Prostate gland (tissue), 2 donors: ENCODE measurements around the gene CAMKMT. TPM values are rescaled to one million over a fixed set of nuclear protein-coding genes. Genes with fewer than 3 reads are reported as not detected.
A peak's percentile ranks its signal among the peaks of the same experiment; 100 is the strongest.

Source experiments
- DNase-seq: peaks from one replicate; pipeline ENCODE4 v3.0.0-alpha.2; 2019; ENCODE audit warnings: low spot score
- H3K27ac ChIP-seq, 2 donors: fragments of 200-600 bp; sonication (generic); 2 replicates each; pipeline ENCODE4 v1.5.1; 2017 to 2019
- H3K27me3 ChIP-seq: fragments of 200-600 bp; sonication (generic); replicated peaks from 2 replicates; pipeline ENCODE4 v1.5.1; 2019; ENCODE audit not compliant: insufficient read depth
- H3K36me3 ChIP-seq, 2 donors: fragments of 200-600 bp; sonication (generic); 1 replicate in 1 of 2; 2 replicates in 1 of 2; pipeline versions ENCODE4 v1.5.1 to v1.8.1; 2017 to 2019
- H3K4me1 ChIP-seq: fragments of 200-600 bp; sonication (generic); replicated peaks from 2 replicates; pipeline ENCODE4 v1.5.1; 2019
- H3K4me3 ChIP-seq, 2 donors: fragments of 200-600 bp; sonication (generic); 2 replicates each; pipeline ENCODE4 v1.5.1; 2017 to 2019
- H3K9me3 ChIP-seq: fragments of 200-600 bp; sonication (generic); 2 replicates; pipeline ENCODE4 v1.5.1; 2017
- POLR2A ChIP-seq: fragments of 450-650 bp; IDR thresholded peaks from one replicate; pipeline ENCODE4 v1.6.1; 2016; ENCODE audit warnings: antibody characterized with exemption, mild to moderate bottlenecking
- POLR2AphosphoS5 ChIP-seq: sonication (generic); formaldehyde crosslinking; IDR thresholded peaks from one replicate; pipeline ENCODE4 v1.6.1; 2017; ENCODE audit warnings: antibody characterized with exemption
- WGBS: methylation state at CpG from one replicate; pipeline ENCODE4 v1.1.5; 2018; 5-methylcytosine and 5-hydroxymethylcytosine counted together
- intact Hi-C: fragments of 100-400 bp; cut with DNase I; formaldehyde crosslinking; loops from one replicate; pipeline ENCODE4 v1.14.2; 2022
- total RNA-seq, 2 donors: library from RNA; depleted of rRNA; stranded (reverse); fragments of >200 nt; gene quantifications; one replicate each; pipeline ENCODE4 v1.1.0, GENCODE V29; 2016
- TF ChIP-seq, protein P1 (sequence below), 4 experiments: fragments of 200-600 bp in 2 of 4; fragments of 450-650 bp in 2 of 4; sonication (generic) in 2 of 4; IDR thresholded peaks; 1 replicate in 3 of 4; 2 replicates in 1 of 4; pipeline ENCODE4 v1.5.1; 2016 to 2019; ENCODE audit warnings: antibody characterized with exemption in 4 of 4, mild to moderate bottlenecking in 2 of 4, moderate library complexity in 2 of 4

Gene CAMKMT
- 1 to 10 TPM; 5.4 to 7.6 TPM for total RNA-seq

DNA sequence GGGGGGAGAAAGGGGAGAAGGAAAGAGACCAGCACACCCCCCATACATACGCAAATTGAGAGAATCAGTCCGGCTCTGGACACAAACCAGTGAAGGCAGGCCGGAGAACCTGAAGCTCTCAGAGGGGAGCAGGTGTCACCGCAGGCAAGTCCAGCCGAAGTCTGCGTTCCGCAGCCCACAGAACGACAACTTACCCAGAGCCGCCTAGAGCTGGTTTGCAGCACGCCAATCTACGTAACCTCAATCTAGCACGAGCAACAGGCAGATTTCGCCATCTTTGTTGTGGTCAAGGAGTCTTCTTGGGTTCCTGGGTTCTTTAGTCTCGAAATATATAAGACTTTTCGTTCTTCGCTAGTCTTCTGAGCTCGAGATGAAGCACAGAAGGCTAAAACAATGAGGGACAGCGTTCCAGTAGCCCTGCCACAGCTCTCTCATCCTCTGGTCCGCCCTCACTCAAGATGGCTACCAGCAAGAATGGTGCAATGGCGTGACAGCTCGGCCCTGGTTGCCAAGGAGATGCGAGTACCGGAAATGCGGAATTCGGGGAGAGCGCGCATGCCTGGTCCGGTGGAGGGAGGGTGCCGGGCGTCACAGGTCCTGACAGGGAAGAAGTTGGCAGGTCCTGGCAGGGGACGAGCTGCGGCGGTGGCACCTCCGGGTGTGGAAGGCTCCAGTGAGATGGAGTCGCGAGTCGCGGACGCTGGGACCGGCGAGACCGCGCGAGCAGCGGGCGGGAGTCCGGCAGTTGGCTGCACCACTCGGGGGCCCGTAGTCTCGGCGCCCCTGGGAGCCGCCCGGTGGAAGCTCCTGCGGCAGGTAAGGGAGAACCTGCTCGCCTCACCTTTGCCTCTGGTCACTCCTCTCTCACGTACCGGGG lies at the start of gene CAMKMT, which contains the start of gene PREPL:
Gene CAMKMT (plus strand): TSS at position 618 of the 877 bp plus-strand sequence.
Gene PREPL (minus strand): TSS at position 165 of the 877 bp plus-strand sequence. CDS start 15,152 bp downstream, outside the sequence.
- Histone ChIP-seq H3K27me3 (no peaks in the 10 kb centered on the region), H3K36me3 (no peaks in the 10 kb centered on the region), H3K4me1 (no peaks in the 10 kb centered on the region), H3K4me3 (peak within 1 kb of the TSS; percentile 80 to 88), H3K27ac (peak within 1 kb of the TSS; percentile 98), H3K9me3 (no peaks in the 10 kb centered on the region)
- TF ChIP-seq, protein P1, sequence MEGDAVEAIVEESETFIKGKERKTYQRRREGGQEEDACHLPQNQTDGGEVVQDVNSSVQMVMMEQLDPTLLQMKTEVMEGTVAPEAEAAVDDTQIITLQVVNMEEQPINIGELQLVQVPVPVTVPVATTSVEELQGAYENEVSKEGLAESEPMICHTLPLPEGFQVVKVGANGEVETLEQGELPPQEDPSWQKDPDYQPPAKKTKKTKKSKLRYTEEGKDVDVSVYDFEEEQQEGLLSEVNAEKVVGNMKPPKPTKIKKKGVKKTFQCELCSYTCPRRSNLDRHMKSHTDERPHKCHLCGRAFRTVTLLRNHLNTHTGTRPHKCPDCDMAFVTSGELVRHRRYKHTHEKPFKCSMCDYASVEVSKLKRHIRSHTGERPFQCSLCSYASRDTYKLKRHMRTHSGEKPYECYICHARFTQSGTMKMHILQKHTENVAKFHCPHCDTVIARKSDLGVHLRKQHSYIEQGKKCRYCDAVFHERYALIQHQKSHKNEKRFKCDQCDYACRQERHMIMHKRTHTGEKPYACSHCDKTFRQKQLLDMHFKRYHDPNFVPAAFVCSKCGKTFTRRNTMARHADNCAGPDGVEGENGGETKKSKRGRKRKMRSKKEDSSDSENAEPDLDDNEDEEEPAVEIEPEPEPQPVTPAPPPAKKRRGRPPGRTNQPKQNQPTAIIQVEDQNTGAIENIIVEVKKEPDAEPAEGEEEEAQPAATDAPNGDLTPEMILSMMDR (IDR thresholded peaks at IDR 0.05), result peak in 1 of 4 experiments; percentile 18
- TF ChIP-seq POLR2AphosphoS5, result peak; percentile 96
- peak; percentile 79 for TF ChIP-seq POLR2A
- peak; percentile 98 for DNase-seq
- under 1% methylated on average over 57 of the region's 57 CpGs for WGBS
- intact Hi-C loops, result loop anchor here (10.0 kb wide), 1 partner anchor 187 kb away; no protein-coding TSS in a partner anchor

DNA sequence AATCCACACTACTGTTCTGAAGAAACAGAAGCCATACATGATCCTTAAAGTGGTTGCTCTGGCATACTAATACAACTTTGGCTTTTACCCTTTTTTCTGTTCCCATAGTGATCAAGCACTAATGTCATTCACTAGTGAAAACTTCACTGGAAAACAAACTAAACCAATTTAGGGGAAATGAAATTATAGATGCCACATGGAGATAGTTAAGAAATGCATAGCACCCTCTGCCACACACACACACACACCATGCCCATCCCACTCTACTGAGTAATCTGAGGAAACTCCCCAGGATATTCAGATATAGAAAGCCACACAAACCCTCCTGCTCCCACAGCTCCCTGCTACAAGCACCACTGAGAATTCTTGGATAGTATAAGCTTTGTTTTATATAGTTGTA lies 47.4 kb upstream of the CAMKMT start:
- H3K27ac ChIP-seq, result no peak overlapping the region
- H3K27me3 ChIP-seq, result no peaks in the 10 kb centered on the region
- intact Hi-C loops, result no loop called here
- no peak for TF ChIP-seq POLR2A
- TF ChIP-seq, protein P1 (IDR thresholded peaks at IDR 0.05), result no peak
- TF ChIP-seq POLR2AphosphoS5, result no peak
- no peak overlapping the region for H3K4me3 ChIP-seq
- DNase-seq, result no peak
- no peaks in the 10 kb centered on the region for H3K4me1 ChIP-seq
- no peaks in the 10 kb centered on the region for H3K36me3 ChIP-seq
- no peaks in the 10 kb centered on the region for H3K9me3 ChIP-seq

DNA sequence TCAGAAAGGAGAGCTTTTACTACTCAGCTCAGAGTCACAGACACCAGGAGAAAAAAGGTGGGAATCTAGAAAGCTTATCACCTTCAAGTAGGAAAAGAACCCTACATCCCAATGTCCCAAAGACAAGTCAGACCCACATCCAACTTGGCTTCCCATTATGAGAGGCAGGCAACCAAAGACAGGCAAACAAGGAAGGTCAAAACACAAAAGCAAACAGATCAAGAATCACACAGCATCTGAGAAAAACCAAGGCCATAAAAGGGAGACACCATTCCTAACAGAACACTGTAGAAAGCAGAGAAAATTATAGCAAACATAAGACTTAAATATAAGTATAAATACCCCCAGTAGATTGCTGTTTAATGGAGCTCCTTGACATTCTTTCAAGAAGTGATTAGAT lies 45.8 kb upstream of the CAMKMT start:
- no peaks in the 10 kb centered on the region for H3K4me1 ChIP-seq
- intact Hi-C loops, result no loop called here
- TF ChIP-seq, protein P1 (IDR thresholded peaks at IDR 0.05), result no peak
- no peak for TF ChIP-seq POLR2A
- no peak for TF ChIP-seq POLR2AphosphoS5
- DNase-seq, result no peak
- no peaks in the 10 kb centered on the region for H3K36me3 ChIP-seq
- H3K4me3 ChIP-seq, result no peak overlapping the region
- no peak overlapping the region for H3K27ac ChIP-seq
- no peaks in the 10 kb centered on the region for H3K9me3 ChIP-seq
- H3K27me3 ChIP-seq, result no peaks in the 10 kb centered on the region

DNA sequence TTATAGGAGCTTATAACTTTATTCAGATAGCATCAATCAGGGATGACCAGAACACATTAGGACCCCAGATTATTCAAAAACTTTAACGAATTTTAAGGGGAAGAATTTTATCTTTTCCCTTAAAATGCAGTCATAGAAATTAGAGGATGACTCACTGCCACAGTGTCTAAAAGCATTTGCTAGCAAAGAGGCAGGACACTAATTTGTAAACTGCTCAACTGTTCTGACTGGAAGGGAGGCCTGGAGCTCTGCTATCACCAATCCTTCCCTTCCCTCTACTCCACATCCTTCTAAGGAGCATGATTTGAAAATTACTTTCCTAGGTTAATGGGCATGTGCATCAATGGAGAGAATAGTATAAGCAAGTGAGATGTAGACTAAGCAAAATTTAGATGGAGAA lies 40.9 kb upstream of the CAMKMT start:
- H3K27ac ChIP-seq, result no peak overlapping the region
- H3K27me3 ChIP-seq, result no peaks in the 10 kb centered on the region
- no peak for DNase-seq
- WGBS, result 77% methylated on average over 1 of the region's 1 CpG
- H3K36me3 ChIP-seq, result no peaks in the 10 kb centered on the region
- TF ChIP-seq, protein P1 (IDR thresholded peaks at IDR 0.05), result no peak
- TF ChIP-seq POLR2A (no peak), POLR2AphosphoS5 (no peak)
- H3K4me3 ChIP-seq, result no peak overlapping the region
- intact Hi-C loops, result no loop called here
- no peaks in the 10 kb centered on the region for H3K9me3 ChIP-seq
- no peaks in the 10 kb centered on the region for H3K4me1 ChIP-seq

DNA sequence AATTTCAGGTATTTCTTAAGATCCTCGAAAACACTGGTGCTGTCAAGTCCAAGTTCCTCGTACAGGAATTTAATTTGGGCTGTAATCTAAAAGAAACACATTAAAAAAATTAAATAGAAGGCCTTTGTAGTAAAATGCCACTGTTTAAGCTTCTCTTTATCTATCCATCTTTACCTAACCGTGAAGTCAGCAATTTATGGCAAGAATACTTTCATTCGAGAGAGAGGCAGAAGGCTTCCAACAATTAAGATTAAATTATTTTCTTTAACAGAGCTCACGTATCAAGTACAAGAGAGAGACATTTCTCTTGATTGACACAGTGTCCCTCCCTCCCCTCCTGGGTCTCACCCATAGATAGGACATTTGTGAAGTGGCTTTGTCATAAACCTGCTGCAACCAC lies 40.4 kb upstream of the CAMKMT start:
- intact Hi-C loops, result no loop called here
- H3K27me3 ChIP-seq, result no peaks in the 10 kb centered on the region
- H3K4me3 ChIP-seq, result no peak overlapping the region
- H3K36me3 ChIP-seq, result no peaks in the 10 kb centered on the region
- no peak for DNase-seq
- 41% methylated on average over 5 of the region's 5 CpGs for WGBS
- H3K9me3 ChIP-seq, result no peaks in the 10 kb centered on the region
- no peak for TF ChIP-seq POLR2AphosphoS5
- H3K27ac ChIP-seq, result no peak overlapping the region
- no peaks in the 10 kb centered on the region for H3K4me1 ChIP-seq
